DOHH2 (cell line): ENCODE measurements around the gene CDH22.
A peak's percentile ranks its signal among the peaks of the same experiment; 100 is the strongest.

Source experiments
- H3F3A ChIP-seq: fragments of 200-600 bp; sonication (generic), shearing (Covaris generic); 2 replicates; pipeline ENCODE4 v1.6.0; 2016; ENCODE audit warnings: antibody characterized with exemption, mild to moderate bottlenecking; ENCODE audit not compliant: control insufficient read depth, insufficient read depth
- H3K27ac ChIP-seq: fragments of 200-600 bp; sonication (generic); 2 replicates; pipeline ENCODE4 v1.5.1; 2014; ENCODE audit warnings: low read depth, mild to moderate bottlenecking, low read length, moderate library complexity
- H3K27me3 ChIP-seq: fragments of 200-600 bp; sonication (generic); 2 replicates; pipeline ENCODE4 v1.6.1; 2014; ENCODE audit warnings: mild to moderate bottlenecking, low read length, mixed read lengths; ENCODE audit not compliant: control insufficient read depth
- H3K36me3 ChIP-seq: fragments of 200-600 bp; sonication (generic); 2 replicates; pipeline ENCODE4 v1.6.1; 2014; ENCODE audit warnings: mild to moderate bottlenecking, low read length, moderate library complexity, mixed read lengths; ENCODE audit not compliant: control insufficient read depth
- H3K4me1 ChIP-seq: fragments of 200-600 bp; sonication (generic); 2 replicates; pipeline ENCODE4 v1.6.1; 2014; ENCODE audit warnings: mild to moderate bottlenecking, low read length, mixed read lengths; ENCODE audit not compliant: control insufficient read depth
- H3K4me2 ChIP-seq: fragments of 200-600 bp; sonication (generic); 2 replicates; pipeline ENCODE4 v1.6.0; 2014; ENCODE audit warnings: mild to moderate bottlenecking, low read length, moderate library complexity
- H3K4me3 ChIP-seq: fragments of 200-600 bp; sonication (generic); 2 replicates; pipeline ENCODE4 v1.5.1; 2014; ENCODE audit warnings: mild to moderate bottlenecking, low read length, mixed read lengths
- H3K79me2 ChIP-seq: fragments of 200-600 bp; sonication (generic); 2 replicates; pipeline ENCODE4 v1.6.1; 2014; ENCODE audit warnings: mild to moderate bottlenecking, low read length, mixed read lengths; ENCODE audit not compliant: control insufficient read depth
- H3K9me2 ChIP-seq: fragments of 200-600 bp; sonication (generic); replicated peaks from 2 replicates; pipeline ENCODE4 v1.6.1; 2014; ENCODE audit warnings: mild to moderate bottlenecking, low read length, mixed read lengths; ENCODE audit not compliant: control insufficient read depth
- H3K9me3 ChIP-seq: fragments of 200-600 bp; sonication (generic); 2 replicates; pipeline ENCODE4 v1.6.1; 2014; ENCODE audit warnings: antibody characterized with exemption, low read length, mixed read lengths; ENCODE audit not compliant: control insufficient read depth, insufficient read depth
- H4K20me1 ChIP-seq: fragments of 200-600 bp; sonication (generic); 2 replicates; pipeline ENCODE4 v1.6.0; 2014; ENCODE audit warnings: low read depth, mild to moderate bottlenecking, antibody characterized with exemption, low read length, moderate library complexity; ENCODE audit not compliant: control insufficient read depth, insufficient read depth
- EZH2phosphoT487 ChIP-seq: fragments of 200-600 bp; sonication (generic); IDR thresholded peaks from 2 replicates; pipeline ENCODE4 v1.6.1; 2017; ENCODE audit warnings: borderline replicate concordance, mild to moderate bottlenecking, antibody characterized with exemption, low read length, moderate library complexity, mixed read lengths
- TF ChIP-seq, protein P1 (sequence below): fragments of 200-600 bp; sonication (generic); IDR thresholded peaks from one replicate; pipeline ENCODE4 v1.5.1; 2014; ENCODE audit warnings: antibody characterized with exemption, mild to moderate bottlenecking, low read depth, low read length; ENCODE audit not compliant: poor library complexity, severe bottlenecking

Gene CDH22

DNA sequence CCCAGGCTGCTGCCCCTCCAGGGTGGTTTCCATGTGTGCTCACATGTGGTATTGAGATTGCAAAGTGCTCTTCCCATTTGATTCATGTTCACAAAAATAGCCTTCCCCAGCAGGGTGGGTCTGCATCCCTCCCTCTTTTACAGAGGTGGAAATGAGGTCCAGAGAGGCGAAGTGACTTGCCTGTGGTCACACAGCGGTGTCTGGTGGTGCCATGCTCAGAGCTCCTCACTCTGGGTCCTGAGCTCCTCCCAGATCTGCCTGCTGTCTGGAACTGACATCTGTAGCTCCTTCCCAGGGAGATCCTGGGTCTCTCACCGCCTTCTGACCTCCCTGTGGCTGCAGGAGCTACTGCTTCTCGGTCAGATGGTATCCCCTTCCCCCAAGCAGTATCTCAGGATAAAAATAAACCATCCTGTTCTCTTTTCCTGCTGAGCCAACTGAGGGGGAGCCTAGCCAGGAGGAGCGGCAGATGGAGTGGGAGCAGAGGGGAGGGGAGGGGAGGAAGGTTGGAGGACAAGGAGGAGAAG, 178.3 kb downstream of the CDH22 start:
- Histone ChIP-seq H3K79me2 (no peaks in the 10 kb centered on the region), H3K4me2 (no peak overlapping the region), H3K36me3 (peaks cover 13% of the 10 kb centered on the region; the same call in 1 of the 2 replicates), H3K4me1 (no peaks in the 10 kb centered on the region), H3K9me3 (no peaks in the 10 kb centered on the region), H3F3A (no peaks in the 10 kb centered on the region), H3K27ac (no peak overlapping the region), H3K4me3 (no peak overlapping the region), H4K20me1 (0 out of 2 replicates have a peak, but pooled peaks cover 3% of the 10 kb centered on the region), H3K9me2 (no peaks in the 10 kb centered on the region), H3K27me3 (peaks cover 31% of the 10 kb centered on the region)
- TF ChIP-seq EZH2phosphoT487: no peak
- TF ChIP-seq, protein P1, sequence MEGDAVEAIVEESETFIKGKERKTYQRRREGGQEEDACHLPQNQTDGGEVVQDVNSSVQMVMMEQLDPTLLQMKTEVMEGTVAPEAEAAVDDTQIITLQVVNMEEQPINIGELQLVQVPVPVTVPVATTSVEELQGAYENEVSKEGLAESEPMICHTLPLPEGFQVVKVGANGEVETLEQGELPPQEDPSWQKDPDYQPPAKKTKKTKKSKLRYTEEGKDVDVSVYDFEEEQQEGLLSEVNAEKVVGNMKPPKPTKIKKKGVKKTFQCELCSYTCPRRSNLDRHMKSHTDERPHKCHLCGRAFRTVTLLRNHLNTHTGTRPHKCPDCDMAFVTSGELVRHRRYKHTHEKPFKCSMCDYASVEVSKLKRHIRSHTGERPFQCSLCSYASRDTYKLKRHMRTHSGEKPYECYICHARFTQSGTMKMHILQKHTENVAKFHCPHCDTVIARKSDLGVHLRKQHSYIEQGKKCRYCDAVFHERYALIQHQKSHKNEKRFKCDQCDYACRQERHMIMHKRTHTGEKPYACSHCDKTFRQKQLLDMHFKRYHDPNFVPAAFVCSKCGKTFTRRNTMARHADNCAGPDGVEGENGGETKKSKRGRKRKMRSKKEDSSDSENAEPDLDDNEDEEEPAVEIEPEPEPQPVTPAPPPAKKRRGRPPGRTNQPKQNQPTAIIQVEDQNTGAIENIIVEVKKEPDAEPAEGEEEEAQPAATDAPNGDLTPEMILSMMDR: no peak

DNA sequence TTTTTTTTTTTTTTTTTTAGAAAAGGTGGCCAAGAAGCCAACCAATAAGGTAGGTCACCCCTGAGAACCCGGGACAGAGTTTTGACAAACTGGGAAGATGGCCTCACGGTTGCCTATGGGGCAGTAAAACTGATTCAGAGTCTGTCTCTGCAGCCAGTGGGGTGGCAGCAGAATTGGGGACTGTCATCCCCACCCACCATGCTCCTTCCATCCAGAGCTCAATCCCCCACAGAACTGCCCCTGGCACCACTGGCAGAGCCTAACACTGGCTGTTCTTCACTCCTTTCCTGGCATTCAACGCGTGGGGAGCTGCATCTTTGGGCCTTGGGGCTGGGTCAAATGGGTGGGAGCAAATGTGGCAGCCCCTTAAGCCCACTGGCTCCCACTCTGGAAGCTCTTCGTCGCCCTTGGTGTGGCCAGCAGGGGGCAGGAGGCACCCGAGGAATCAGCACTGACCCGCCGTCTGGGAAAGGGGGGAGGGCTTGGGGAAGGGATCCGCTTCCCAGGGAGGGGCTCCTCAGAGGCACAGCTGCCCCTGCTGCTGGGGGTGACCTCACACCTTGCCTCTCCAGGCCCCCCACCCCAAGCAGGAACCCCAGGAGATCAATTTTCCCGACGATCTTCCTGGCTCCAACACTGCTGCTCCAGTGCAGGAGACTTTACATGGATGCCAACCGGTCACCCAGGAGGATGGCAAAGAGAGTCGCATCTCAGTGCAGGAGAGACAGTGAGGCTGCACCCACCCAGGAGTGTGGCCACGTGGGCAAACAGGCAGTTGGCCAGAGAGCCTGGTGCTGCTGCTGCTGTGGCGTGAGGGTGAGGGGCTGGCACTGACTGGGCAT, 179.8 kb downstream of the CDH22 start:
- H3K27me3 ChIP-seq: peaks cover 31% of the 10 kb centered on the region

DNA sequence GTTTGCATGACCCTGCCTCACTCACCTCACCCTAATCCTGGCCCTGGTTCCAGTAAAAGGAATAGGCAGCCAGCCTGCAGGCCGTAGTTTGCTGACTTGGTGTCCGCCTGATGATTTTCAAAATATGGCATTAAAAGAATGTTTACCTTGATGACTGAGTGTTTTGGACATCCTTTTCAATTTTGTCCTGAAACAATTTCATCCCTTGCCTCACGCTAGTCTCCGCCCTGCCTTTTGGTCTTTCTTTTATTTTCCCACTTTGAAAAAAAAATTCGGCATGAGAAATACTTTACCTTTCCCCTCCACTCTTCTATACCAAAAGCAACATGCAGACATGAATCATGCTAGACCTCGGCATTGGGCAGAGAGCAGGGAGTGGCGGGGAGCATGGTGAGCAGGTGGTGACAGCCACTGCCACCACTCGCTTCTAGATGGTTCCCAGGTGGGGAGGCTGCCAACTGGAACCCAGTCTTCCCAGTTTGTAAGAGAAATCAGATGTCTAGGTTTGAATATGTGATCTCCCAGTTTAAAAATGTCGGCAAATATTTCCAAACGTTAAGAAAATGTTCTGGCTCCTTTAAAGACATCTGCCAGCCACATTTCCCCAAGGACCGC, 180.8 kb downstream of the CDH22 start:
- H3K27me3 ChIP-seq: peaks cover 27% of the 10 kb centered on the region
- TF ChIP-seq, protein P1: no peak
- no peak for TF ChIP-seq EZH2phosphoT487
- H3K9me2 ChIP-seq: no peaks in the 10 kb centered on the region
- peaks cover 32% of the 10 kb centered on the region for H3K36me3 ChIP-seq
- no peak overlapping the region for H3K27ac ChIP-seq
- no peaks in the 10 kb centered on the region for H3K9me3 ChIP-seq
- H3K4me2 ChIP-seq: no peak overlapping the region
- H4K20me1 ChIP-seq: 0 out of 2 replicates have a peak, but pooled peaks cover 3% of the 10 kb centered on the region
- H3K79me2 ChIP-seq: no peaks in the 10 kb centered on the region
- H3K4me3 ChIP-seq: no peak overlapping the region
- no peaks in the 10 kb centered on the region for H3K4me1 ChIP-seq
- H3F3A ChIP-seq: no peaks in the 10 kb centered on the region

More for the DNA sequence above, 179.8 kb downstream of the CDH22 start:
- no peaks in the 10 kb centered on the region for H3K4me1 ChIP-seq
- H3K36me3 ChIP-seq: peaks cover 22% of the 10 kb centered on the region
- H3F3A ChIP-seq: no peaks in the 10 kb centered on the region
- no peak overlapping the region for H3K4me3 ChIP-seq
- TF ChIP-seq EZH2phosphoT487: no peak
- TF ChIP-seq, protein P1: peak; percentile 67
- no peak overlapping the region for H3K4me2 ChIP-seq
- no peaks in the 10 kb centered on the region for H3K9me2 ChIP-seq
- 0 out of 2 replicates have a peak, but pooled peaks cover 3% of the 10 kb centered on the region for H4K20me1 ChIP-seq
- no peaks in the 10 kb centered on the region for H3K9me3 ChIP-seq
- no peak overlapping the region for H3K27ac ChIP-seq
- H3K79me2 ChIP-seq: no peaks in the 10 kb centered on the region
